ENCODE data around the gene ABCC11.
"Not testable (repeated sequence)": the region's sequence is repeated elsewhere in the genome, so short reads cannot be mapped to it uniquely, and the experiment has no call there.

DNA sequence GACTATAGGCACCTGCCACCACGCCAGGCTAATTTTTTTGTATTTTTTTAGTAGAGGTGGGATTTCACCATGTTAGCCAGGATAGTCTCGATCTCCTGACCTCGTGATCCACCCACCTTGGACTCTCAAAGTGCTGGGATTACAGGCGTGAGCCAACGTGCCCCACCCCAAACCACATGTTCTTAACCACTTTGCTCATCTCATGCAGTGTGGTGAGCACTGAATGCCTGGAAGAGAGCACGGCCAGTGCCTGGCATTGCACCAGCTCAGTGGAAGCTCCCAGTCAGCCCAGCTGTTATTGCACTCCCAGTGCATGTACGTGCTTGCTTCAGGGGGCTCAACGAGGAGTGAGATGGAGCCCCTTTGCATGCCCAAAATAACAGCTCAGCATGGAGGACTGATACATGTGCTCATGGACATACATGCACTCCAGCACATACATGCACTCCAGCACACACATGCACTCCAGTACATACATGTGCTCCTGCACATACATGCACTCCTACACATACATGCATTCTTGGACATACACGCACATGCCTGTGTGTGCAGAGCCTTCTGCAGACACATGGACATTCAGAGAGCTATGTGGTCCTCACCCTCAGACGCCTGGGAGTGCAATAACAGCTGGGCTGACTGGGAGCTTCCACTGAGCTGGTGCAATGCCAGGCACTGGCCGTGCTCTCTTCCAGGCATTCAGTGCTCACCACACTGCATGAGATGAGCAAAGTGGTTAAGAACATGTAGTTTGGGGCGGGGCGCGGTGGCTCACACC lies 65.4 kb downstream of the ABCC11 start:
- not testable (repeated sequence) for TF ChIP-seq CTCF (conservative IDR thresholded peaks at IDR 0.05); ZFX (IDR thresholded peaks at IDR 0.05)
